CD14-positive monocyte (primary cell): Measurements from ENCODE around the gene ERICH3. TPM values are rescaled to one million over a fixed set of nuclear protein-coding genes. Genes with fewer than 3 reads are reported as not detected.

ENCODE experiments used
- DNase-seq, 3 donors: peaks; one replicate each; pipeline ENCODE4 v3.0.0-alpha.2; 2011 to 2022
- H2AFZ ChIP-seq: 2 replicates; pipeline ENCODE4 v1.6.0; 2012; ENCODE audit warnings: mild to moderate bottlenecking, low read depth, low read length, inconsistent platforms; ENCODE audit not compliant: insufficient read depth, poor library complexity, severe bottlenecking
- H3K27ac ChIP-seq, 2 donors: 1 replicate in 1 of 2; 2 replicates in 1 of 2; pipeline ENCODE4 v1.5.1; 2012 to 2013; ENCODE audit warnings: low read length in 2 of 2, control low read depth in 1 of 2, inconsistent platforms in 1 of 2, low read depth in 1 of 2, mild to moderate bottlenecking in 1 of 2
- H3K27me3 ChIP-seq, 2 donors: one replicate each; pipeline versions ENCODE4 v1.6.0 to v1.6.1; 2011 to 2013; ENCODE audit warnings: low read length in 2 of 2; ENCODE audit not compliant: control insufficient read depth in 2 of 2, insufficient read depth in 2 of 2
- H3K36me3 ChIP-seq, 2 donors: replicated peaks in 1 of 2; 1 replicate in 1 of 2; 2 replicates in 1 of 2; pipeline versions ENCODE4 v1.5.1 to v1.6.1; 2012 to 2013; ENCODE audit warnings: low read length in 2 of 2, control low read depth in 1 of 2, inconsistent platforms in 1 of 2, mild to moderate bottlenecking in 1 of 2; ENCODE audit not compliant: insufficient read depth in 2 of 2, control insufficient read depth in 1 of 2
- H3K4me1 ChIP-seq, 2 donors: 1 replicate in 1 of 2; 2 replicates in 1 of 2; pipeline versions ENCODE4 v1.5.1 to v1.6.1; 2012 to 2013; ENCODE audit warnings: low read length in 2 of 2, control low read depth in 1 of 2, inconsistent platforms in 1 of 2, mild to moderate bottlenecking in 1 of 2, moderate library complexity in 1 of 2; ENCODE audit not compliant: insufficient read depth in 2 of 2, control insufficient read depth in 1 of 2
- H3K4me2 ChIP-seq: replicated peaks from 2 replicates; pipeline ENCODE3; 2012; ENCODE audit warnings: low read length, moderate library complexity, mild to moderate bottlenecking; ENCODE audit not compliant: poor library complexity, severe bottlenecking; ENCODE audit errors: extremely low read depth
- H3K4me3 ChIP-seq, 3 experiments: fragments of 200-600 bp in 1 of 3; sonication (generic) in 1 of 3; replicated peaks in 1 of 3; 1 replicate in 2 of 3; 2 replicates in 1 of 3; pipeline ENCODE4 v1.5.1; 2011 to 2013; ENCODE audit warnings: low read length in 3 of 3, mild to moderate bottlenecking in 3 of 3, control low read depth in 2 of 3, low read depth in 2 of 3, inconsistent platforms in 1 of 3, moderate library complexity in 1 of 3
- H3K79me2 ChIP-seq: 2 replicates; pipeline ENCODE4 v1.6.0; 2012; ENCODE audit warnings: mild to moderate bottlenecking, control low read depth, inconsistent platforms, low read length, moderate library complexity; ENCODE audit not compliant: insufficient read depth
- H3K9ac ChIP-seq: 2 replicates; pipeline ENCODE4 v1.6.0; 2017; ENCODE audit warnings: low read length, mild to moderate bottlenecking; ENCODE audit not compliant: insufficient read depth, poor library complexity, severe bottlenecking
- H3K9me3 ChIP-seq, 2 donors: replicated peaks in 1 of 2; 1 replicate in 1 of 2; 2 replicates in 1 of 2; pipeline versions ENCODE4 v1.5.1 to v1.6.1; 2012 to 2013; ENCODE audit warnings: low read length in 2 of 2, control low read depth in 1 of 2; ENCODE audit not compliant: control insufficient read depth in 1 of 2, insufficient read depth in 1 of 2
- H4K20me1 ChIP-seq: 2 replicates; pipeline ENCODE4 v1.6.0; 2012; ENCODE audit warnings: mild to moderate bottlenecking, low read length, control low read depth, moderate library complexity; ENCODE audit not compliant: insufficient read depth
- H3K27ac Mint-ChIP-seq, 7 donors: one replicate each; pipeline ENCODE4 v1.8.0; 2020; ENCODE audit warnings: mild to moderate bottlenecking in 7 of 7, mixed read lengths in 7 of 7, moderate library complexity in 6 of 7, inconsistent platforms in 2 of 7
- H3K27me3 Mint-ChIP-seq, 3 donors: one replicate each; pipeline ENCODE4 v1.8.0; 2021 to 2022; ENCODE audit warnings: low read depth in 3 of 3, mild to moderate bottlenecking in 3 of 3, mixed read lengths in 3 of 3, moderate library complexity in 3 of 3, inconsistent platforms in 1 of 3
- H3K36me3 Mint-ChIP-seq, 2 donors: one replicate each; pipeline ENCODE4 v1.8.0; 2020; ENCODE audit warnings: mixed read lengths in 2 of 2, inconsistent platforms in 1 of 2, mild to moderate bottlenecking in 1 of 2
- H3K4me1 Mint-ChIP-seq: one replicate; pipeline ENCODE4 v1.8.0; 2020; ENCODE audit warnings: mild to moderate bottlenecking, mixed read lengths
- H3K4me3 Mint-ChIP-seq, 2 donors: one replicate each; pipeline ENCODE4 v1.8.0; 2020; ENCODE audit warnings: mild to moderate bottlenecking in 2 of 2, mixed read lengths in 2 of 2, moderate library complexity in 1 of 2
- H3K9me3 Mint-ChIP-seq, 7 donors: one replicate each; pipeline ENCODE4 v1.8.0; 2020 to 2022; ENCODE audit warnings: mixed read lengths in 7 of 7, mild to moderate bottlenecking in 6 of 7, moderate library complexity in 6 of 7, inconsistent platforms in 2 of 7
- WGBS: methylation state at CpG from one replicate; pipeline ENCODE4 v1.1.5; 2013; ENCODE audit warnings: missing lambda C conversion rate; ENCODE audit not compliant: insufficient coverage; 5-methylcytosine and 5-hydroxymethylcytosine counted together
- intact Hi-C, 2 donors: fragments of 100-400 bp; cut with micrococcal nuclease; formaldehyde crosslinking; loops; one replicate each; pipeline versions ENCODE4 v1.15.0 to v1.15.1; 2023
- polyA plus RNA-seq, 3 donors: library from polyadenylated mRNA; depleted of rRNA in 1 of 3; unstranded in 2 of 3; stranded (reverse) in 1 of 3; fragments of 300-500 nt in 2 of 3; fragments of >200 nt in 1 of 3; fragmentation: Illumina TruSeq in 2 of 3; gene quantifications; 1 replicate in 2 of 3; 2 replicates in 1 of 3; pipeline ENCODE4 v1.2.3, GENCODE V29; 2012 to 2021
- TF ChIP-seq, protein P1 (sequence below): fragments of 200-600 bp; IDR thresholded peaks from one replicate; pipeline ENCODE4 v1.8.0; 2022; ENCODE audit warnings: antibody characterized with exemption, mild to moderate bottlenecking

Gene ERICH3
- polyA plus RNA-seq, 3 donors: not detected

DNA sequence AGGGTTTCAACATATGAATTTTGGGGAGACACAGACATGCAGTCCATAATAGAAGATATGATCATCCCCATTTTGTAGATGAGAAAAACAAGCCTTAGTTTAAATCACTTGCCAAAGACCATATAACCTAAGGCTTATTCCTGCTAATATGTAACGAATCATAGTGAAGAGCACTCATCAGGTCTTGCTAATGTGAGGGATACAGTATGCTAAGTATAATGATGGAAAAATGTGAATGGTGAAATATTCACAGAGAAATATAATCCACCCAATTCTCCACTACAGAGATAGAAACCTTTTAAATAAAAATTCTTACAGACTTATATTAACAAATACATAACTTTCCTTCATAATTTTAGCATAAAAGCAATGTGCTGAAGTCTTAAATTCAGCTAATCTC is 18.9 kb downstream of the ERICH3 start:
- Mint-ChIP-seq H3K27ac (no peak overlapping the region), H3K9me3 (peaks cover 3 to 12% (median 7%) of the 10 kb centered on the region in 7 donors), H3K36me3 (no peaks in the 10 kb centered on the region), H3K27me3 (peaks cover 0 to 2% (median 0%) of the 10 kb centered on the region in 3 donors), H3K4me3 (no peak overlapping the region), H3K4me1 (no peaks in the 10 kb centered on the region)
- H3K4me1 ChIP-seq: no peaks in the 10 kb centered on the region
- H3K36me3 ChIP-seq: no peaks in the 10 kb centered on the region
- intact Hi-C loops: no loop called here
- DNase-seq: no peak
- H3K4me2 ChIP-seq: no peak overlapping the region
- no peaks in the 10 kb centered on the region for H3K79me2 ChIP-seq
- TF ChIP-seq, protein P1, sequence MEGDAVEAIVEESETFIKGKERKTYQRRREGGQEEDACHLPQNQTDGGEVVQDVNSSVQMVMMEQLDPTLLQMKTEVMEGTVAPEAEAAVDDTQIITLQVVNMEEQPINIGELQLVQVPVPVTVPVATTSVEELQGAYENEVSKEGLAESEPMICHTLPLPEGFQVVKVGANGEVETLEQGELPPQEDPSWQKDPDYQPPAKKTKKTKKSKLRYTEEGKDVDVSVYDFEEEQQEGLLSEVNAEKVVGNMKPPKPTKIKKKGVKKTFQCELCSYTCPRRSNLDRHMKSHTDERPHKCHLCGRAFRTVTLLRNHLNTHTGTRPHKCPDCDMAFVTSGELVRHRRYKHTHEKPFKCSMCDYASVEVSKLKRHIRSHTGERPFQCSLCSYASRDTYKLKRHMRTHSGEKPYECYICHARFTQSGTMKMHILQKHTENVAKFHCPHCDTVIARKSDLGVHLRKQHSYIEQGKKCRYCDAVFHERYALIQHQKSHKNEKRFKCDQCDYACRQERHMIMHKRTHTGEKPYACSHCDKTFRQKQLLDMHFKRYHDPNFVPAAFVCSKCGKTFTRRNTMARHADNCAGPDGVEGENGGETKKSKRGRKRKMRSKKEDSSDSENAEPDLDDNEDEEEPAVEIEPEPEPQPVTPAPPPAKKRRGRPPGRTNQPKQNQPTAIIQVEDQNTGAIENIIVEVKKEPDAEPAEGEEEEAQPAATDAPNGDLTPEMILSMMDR: no peak
- no CpG with 5 or more reads among the region's 1 CpG for WGBS
- no peaks in the 10 kb centered on the region for H3K27me3 ChIP-seq
- no peak overlapping the region for H3K4me3 ChIP-seq
- H2AFZ ChIP-seq: no peak overlapping the region
- peaks cover 9% of the 10 kb centered on the region in 2 donors for H3K9me3 ChIP-seq
- no peaks in the 10 kb centered on the region for H4K20me1 ChIP-seq
- H3K9ac ChIP-seq: no peak overlapping the region
- H3K27ac ChIP-seq: no peak overlapping the region

DNA sequence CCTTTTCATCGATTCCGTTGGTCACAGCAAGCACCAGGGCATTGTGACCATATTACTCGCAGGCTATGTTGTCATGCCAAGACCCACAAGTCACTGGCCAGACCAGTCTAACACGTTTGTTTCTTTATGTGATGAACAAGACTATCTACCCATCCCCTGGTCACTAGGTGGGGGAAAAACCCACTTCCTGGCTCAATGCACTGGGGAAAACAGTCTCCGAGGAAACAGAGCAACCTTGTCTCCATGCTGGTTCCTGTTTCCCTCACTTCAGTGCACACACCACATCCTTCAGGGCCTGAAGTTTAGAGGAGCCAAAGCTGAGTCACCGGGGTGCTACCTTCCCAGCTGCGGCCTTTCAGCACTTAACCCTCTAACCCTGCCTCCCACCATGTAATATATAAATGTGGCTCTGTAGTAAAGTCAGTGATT is 20.9 kb downstream of the ERICH3 start:
- no peaks in the 10 kb centered on the region for H3K4me1 ChIP-seq
- Mint-ChIP-seq H3K9me3 (peaks cover 0 to 5% (median 2%) of the 10 kb centered on the region in 7 donors), H3K27me3 (peaks cover 0 to 2% (median 0%) of the 10 kb centered on the region in 3 donors), H3K36me3 (no peaks in the 10 kb centered on the region), H3K4me3 (no peak overlapping the region), H3K4me1 (no peaks in the 10 kb centered on the region), H3K27ac (no peak overlapping the region)
- no peaks in the 10 kb centered on the region for H4K20me1 ChIP-seq
- intact Hi-C loops: no loop called here
- no peaks in the 10 kb centered on the region for H3K36me3 ChIP-seq
- H3K27ac ChIP-seq: no peak overlapping the region
- H3K9ac ChIP-seq: no peak overlapping the region
- no peak overlapping the region for H3K4me2 ChIP-seq
- TF ChIP-seq, protein P1: no peak
- no peak overlapping the region for H2AFZ ChIP-seq
- H3K9me3 ChIP-seq: peaks cover 0 to 3% of the 10 kb centered on the region in 2 donors
- H3K4me3 ChIP-seq: no peak overlapping the region
- no peaks in the 10 kb centered on the region for H3K27me3 ChIP-seq
- 55% methylated on average over 4 of the region's 7 CpGs for WGBS
- DNase-seq: no peak
- no peaks in the 10 kb centered on the region for H3K79me2 ChIP-seq
